ENCODE measurements around the gene NPNT. TPM values are rescaled to one million over a fixed set of nuclear protein-coding genes. Genes with fewer than 3 reads are reported as not detected.

The NPNT gene
- total RNA-seq, 1 donor from 2014 or later: 263 TPM

- no peaks in the 10 kb centered on the region for H3K9me3 ChIP-seq
- H3K4me1 ChIP-seq: no peaks in the 10 kb centered on the region
- TF ChIP-seq CTCF (IDR thresholded peaks at IDR 0.05): no peak
- DNase-seq (no peak), ATAC-seq (no peak)
- H3K27ac ChIP-seq: no peak overlapping the region
- H3K36me3 ChIP-seq: no peaks in the 10 kb centered on the region
- intact Hi-C loops (cut with DNase I): no loop called here
- H3K27me3 ChIP-seq: no peaks in the 10 kb centered on the region
- H3K4me3 ChIP-seq: no peak overlapping the region
Measured at GRCh38 chr4:105979506-105979905, 84.2 kb downstream of the NPNT start.

- Histone ChIP-seq H3K27ac (no peak overlapping the region), H3K4me1 (peaks cover 12% of the 10 kb centered on the region), H3K4me3 (no peak overlapping the region), H3K9me3 (no peaks in the 10 kb centered on the region), H3K36me3 (no peaks in the 10 kb centered on the region), H3K27me3 (no peaks in the 10 kb centered on the region)
- TF ChIP-seq CTCF (IDR thresholded peaks at IDR 0.05): no peak
- intact Hi-C loops (cut with DNase I): no loop called here
- ATAC-seq (no peak), DNase-seq (no peak)
Measured at GRCh38 chr4:105988671-105989070, 93.4 kb downstream of the NPNT start.

GRCh38 chr4:105989485-105990242 lies 94.4 kb downstream of the NPNT start:
- DNase-seq (no peak), ATAC-seq (no peak)

GRCh38 chr4:105990933-105991332 lies 95.7 kb downstream of the NPNT start:
- Histone ChIP-seq H3K4me3 (no peak overlapping the region), H3K36me3 (no peaks in the 10 kb centered on the region), H3K9me3 (no peaks in the 10 kb centered on the region), H3K4me1 (peaks cover 12% of the 10 kb centered on the region), H3K27ac (peak overlapping the region; percentile 55), H3K27me3 (no peaks in the 10 kb centered on the region)
- TF ChIP-seq CTCF (IDR thresholded peaks at IDR 0.05): no peak
- peak; percentile 82 for ATAC-seq
- intact Hi-C loops (cut with DNase I): no loop called here
- peak; percentile 78 for DNase-seq

More at GRCh38 chr4:105989485-105990242, 94.4 kb downstream of the NPNT start:
- no peak for TF ChIP-seq CTCF (IDR thresholded peaks at IDR 0.05)
- Histone ChIP-seq H3K4me3 (no peak overlapping the region), H3K4me1 (peaks cover 12% of the 10 kb centered on the region), H3K27me3 (no peaks in the 10 kb centered on the region), H3K27ac (peak overlapping the region; percentile 55), H3K9me3 (no peaks in the 10 kb centered on the region), H3K36me3 (no peaks in the 10 kb centered on the region)
- intact Hi-C loops (cut with DNase I): no loop called here

GRCh38 chr4:105991726-105992125 lies 96.5 kb downstream of the NPNT start:
- Histone ChIP-seq H3K9me3 (no peaks in the 10 kb centered on the region), H3K4me3 (no peak overlapping the region), H3K27me3 (no peaks in the 10 kb centered on the region), H3K27ac (no peak overlapping the region), H3K4me1 (peaks cover 12% of the 10 kb centered on the region), H3K36me3 (no peaks in the 10 kb centered on the region)
- intact Hi-C loops (cut with DNase I): no loop called here
- ATAC-seq: no peak
- TF ChIP-seq CTCF (IDR thresholded peaks at IDR 0.05): no peak
- DNase-seq: no peak

Measured in upper lobe of right lung (tissue), 1 donor.